OCI-LY1 (cell line): ENCODE measurements around the gene ATG7.

Experiments used
- H2AFZ ChIP-seq: fragments of 200-600 bp; sonication (generic), shearing (Covaris generic); 2 replicates; pipeline ENCODE4 v1.6.0; 2014; ENCODE audit warnings: antibody characterized with exemption, mild to moderate bottlenecking, low read length
- H3F3A ChIP-seq: fragments of 200-600 bp; sonication (generic), shearing (Covaris generic); 2 replicates; pipeline ENCODE4 v1.6.0; 2014; ENCODE audit warnings: mild to moderate bottlenecking, antibody characterized with exemption, low read length, moderate library complexity; ENCODE audit not compliant: insufficient read depth
- H3K27ac ChIP-seq: fragments of 200-600 bp; sonication (generic); 2 replicates; pipeline ENCODE4 v1.5.1; 2014; ENCODE audit warnings: low read length, mixed run types, mild to moderate bottlenecking, low read depth; ENCODE audit not compliant: poor library complexity, severe bottlenecking
- H3K27me3 ChIP-seq: fragments of 200-600 bp; sonication (generic); 2 replicates; pipeline ENCODE4 v1.6.0; 2014; ENCODE audit warnings: antibody characterized with exemption, mild to moderate bottlenecking, low read length, moderate library complexity; ENCODE audit not compliant: insufficient read depth
- H3K36me3 ChIP-seq: fragments of 200-600 bp; sonication (generic); 2 replicates; pipeline ENCODE4 v1.6.1; 2014; ENCODE audit warnings: mild to moderate bottlenecking, antibody characterized with exemption, low read length, moderate library complexity, mixed read lengths; ENCODE audit not compliant: insufficient read depth
- H3K4me1 ChIP-seq: fragments of 200-600 bp; sonication (generic); 2 replicates; pipeline ENCODE4 v1.5.1; 2014; ENCODE audit warnings: mild to moderate bottlenecking, low read length, moderate library complexity; ENCODE audit not compliant: insufficient read depth, severe bottlenecking
- H3K4me2 ChIP-seq: fragments of 200-600 bp; sonication (generic), shearing (Covaris generic); 2 replicates; pipeline ENCODE4 v1.6.1; 2014; ENCODE audit warnings: low read length
- H3K4me3 ChIP-seq: fragments of 200-600 bp; sonication (generic); 2 replicates; pipeline ENCODE4 v1.5.1; 2014; ENCODE audit warnings: low read length, low read depth, mild to moderate bottlenecking, mixed read lengths; ENCODE audit not compliant: poor library complexity, severe bottlenecking
- H3K79me2 ChIP-seq: fragments of 200-600 bp; shearing (Covaris generic); 2 replicates; pipeline ENCODE4 v1.6.1; 2016; ENCODE audit warnings: mixed run types, low read length, mixed read lengths; ENCODE audit not compliant: insufficient read depth
- H3K9ac ChIP-seq: fragments of 200-600 bp; sonication (generic), shearing (Covaris generic); 2 replicates; pipeline ENCODE4 v1.6.1; 2014; ENCODE audit warnings: mild to moderate bottlenecking, low read length, mixed read lengths
- H3K9me2 ChIP-seq: fragments of 200-600 bp; sonication (generic), shearing (Covaris generic); 2 replicates; pipeline ENCODE4 v1.6.1; 2014; ENCODE audit warnings: low read depth, mild to moderate bottlenecking, low read length, mixed read lengths
- H3K9me3 ChIP-seq: fragments of 200-600 bp; shearing (Covaris generic); 2 replicates; pipeline ENCODE4 v1.6.1; 2014; ENCODE audit warnings: low read length, mixed read lengths
- H4K20me1 ChIP-seq: fragments of 200-600 bp; sonication (generic), shearing (Covaris generic); 2 replicates; pipeline ENCODE4 v1.6.0; 2016; ENCODE audit warnings: mild to moderate bottlenecking, low read length; ENCODE audit not compliant: insufficient read depth
- EZH2 ChIP-seq: fragments of 200-600 bp; sonication (generic), shearing (Covaris generic); IDR thresholded peaks from 2 replicates; pipeline ENCODE4 v1.8.0; 2017; ENCODE audit warnings: borderline replicate concordance, mixed run types, mild to moderate bottlenecking, antibody characterized with exemption, low read length, moderate library complexity, mixed read lengths
- TF ChIP-seq, protein P1 (sequence below): fragments of 200-600 bp; sonication (generic), shearing (Covaris generic); IDR thresholded peaks from 2 replicates; pipeline ENCODE4 v1.5.1; 2017; ENCODE audit warnings: mild to moderate bottlenecking, antibody characterized with exemption, low read length, moderate library complexity, mixed read lengths

The ATG7 gene

DNA sequence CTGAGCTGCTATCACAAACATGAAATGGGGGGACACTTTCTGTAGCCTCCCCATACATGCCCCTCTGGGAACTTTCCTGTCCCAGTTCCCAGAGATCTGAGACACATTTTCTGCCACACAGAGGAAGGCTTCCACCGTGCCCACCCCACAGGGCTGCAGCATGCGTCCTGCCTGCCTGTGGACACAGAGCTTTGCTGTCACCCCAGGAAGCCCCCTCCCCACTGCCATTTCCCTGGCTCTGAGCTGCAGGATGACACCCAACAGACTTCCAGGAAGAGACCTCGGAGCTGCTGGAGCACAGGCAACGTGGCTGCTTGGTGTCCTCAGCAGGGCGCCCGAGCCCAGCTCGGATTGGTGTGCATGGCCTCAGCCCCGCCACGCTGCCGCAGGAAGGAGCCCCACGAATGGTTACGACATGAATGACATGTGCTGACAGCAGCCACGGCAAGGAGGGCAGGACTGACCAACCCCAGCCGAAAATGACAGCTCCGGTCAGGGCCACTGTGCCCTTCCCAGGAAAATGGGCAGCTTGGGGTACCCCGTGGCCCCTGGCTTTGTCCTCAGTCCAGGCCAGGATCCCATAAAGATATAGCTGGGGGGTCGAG, 290.2 kb downstream of the ATG7 start:
- H3K9me2 ChIP-seq, result no peaks in the 10 kb centered on the region
- peaks cover 62% of the 10 kb centered on the region for H3K36me3 ChIP-seq
- H3K79me2 ChIP-seq, result no peaks in the 10 kb centered on the region
- no peaks in the 10 kb centered on the region for H3K9me3 ChIP-seq
- no peaks in the 10 kb centered on the region for H4K20me1 ChIP-seq
- H3K4me2 ChIP-seq, result no peak overlapping the region
- H3K9ac ChIP-seq, result no peak overlapping the region
- H3K4me3 ChIP-seq, result no peak overlapping the region
- TF ChIP-seq, protein P1, sequence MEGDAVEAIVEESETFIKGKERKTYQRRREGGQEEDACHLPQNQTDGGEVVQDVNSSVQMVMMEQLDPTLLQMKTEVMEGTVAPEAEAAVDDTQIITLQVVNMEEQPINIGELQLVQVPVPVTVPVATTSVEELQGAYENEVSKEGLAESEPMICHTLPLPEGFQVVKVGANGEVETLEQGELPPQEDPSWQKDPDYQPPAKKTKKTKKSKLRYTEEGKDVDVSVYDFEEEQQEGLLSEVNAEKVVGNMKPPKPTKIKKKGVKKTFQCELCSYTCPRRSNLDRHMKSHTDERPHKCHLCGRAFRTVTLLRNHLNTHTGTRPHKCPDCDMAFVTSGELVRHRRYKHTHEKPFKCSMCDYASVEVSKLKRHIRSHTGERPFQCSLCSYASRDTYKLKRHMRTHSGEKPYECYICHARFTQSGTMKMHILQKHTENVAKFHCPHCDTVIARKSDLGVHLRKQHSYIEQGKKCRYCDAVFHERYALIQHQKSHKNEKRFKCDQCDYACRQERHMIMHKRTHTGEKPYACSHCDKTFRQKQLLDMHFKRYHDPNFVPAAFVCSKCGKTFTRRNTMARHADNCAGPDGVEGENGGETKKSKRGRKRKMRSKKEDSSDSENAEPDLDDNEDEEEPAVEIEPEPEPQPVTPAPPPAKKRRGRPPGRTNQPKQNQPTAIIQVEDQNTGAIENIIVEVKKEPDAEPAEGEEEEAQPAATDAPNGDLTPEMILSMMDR, result no peak
- no peak for TF ChIP-seq EZH2
- peaks cover 32% of the 10 kb centered on the region for H3K4me1 ChIP-seq
- no peaks in the 10 kb centered on the region for H3K27me3 ChIP-seq
- no peaks in the 10 kb centered on the region for H3F3A ChIP-seq
- no peak overlapping the region for H3K27ac ChIP-seq
- no peak overlapping the region for H2AFZ ChIP-seq

DNA sequence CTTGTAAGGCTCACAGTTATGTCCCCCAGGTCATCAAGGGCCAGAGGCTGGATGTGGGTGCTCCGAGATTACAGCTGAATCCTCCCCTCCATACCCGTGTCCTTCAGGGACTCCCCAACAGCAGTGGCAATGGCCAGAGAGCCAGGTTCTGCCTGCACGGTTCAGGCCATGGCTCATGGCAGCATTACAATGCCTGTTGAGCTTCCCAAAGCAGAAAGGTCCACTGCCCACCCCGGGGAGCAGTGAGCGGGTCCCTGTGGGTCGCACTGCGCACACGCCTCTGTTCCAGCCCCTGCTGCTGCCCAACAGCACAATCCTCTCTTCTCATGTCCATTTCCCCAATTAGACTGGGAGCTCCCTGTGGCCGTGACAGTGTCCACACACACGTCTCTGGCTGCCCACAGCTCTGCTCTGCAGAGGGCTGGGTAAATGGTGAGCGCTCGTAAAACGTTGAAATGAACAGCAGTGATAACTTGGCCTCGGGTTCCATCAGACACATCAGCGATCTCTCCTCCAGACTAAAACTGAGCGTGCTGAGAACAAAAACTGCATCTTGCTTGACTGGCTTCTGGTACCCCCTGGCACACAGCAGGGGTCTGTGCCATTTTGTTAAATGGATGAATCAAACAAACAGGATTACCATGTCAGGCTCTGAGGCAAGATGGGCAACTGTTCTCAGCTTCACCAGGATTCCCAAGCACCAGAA, 291.1 kb downstream of the ATG7 start:
- Histone ChIP-seq H3K4me2 (no peak overlapping the region), H3F3A (no peaks in the 10 kb centered on the region), H2AFZ (no peak overlapping the region), H3K36me3 (peaks cover 63% of the 10 kb centered on the region), H3K9ac (no peak overlapping the region), H3K27me3 (no peaks in the 10 kb centered on the region), H3K79me2 (no peaks in the 10 kb centered on the region), H3K9me2 (no peaks in the 10 kb centered on the region), H4K20me1 (no peaks in the 10 kb centered on the region), H3K4me3 (no peak overlapping the region), H3K4me1 (peaks cover 23% of the 10 kb centered on the region), H3K27ac (no peak overlapping the region), H3K9me3 (no peaks in the 10 kb centered on the region)
- no peak for TF ChIP-seq EZH2
- TF ChIP-seq, protein P1, result no peak

DNA sequence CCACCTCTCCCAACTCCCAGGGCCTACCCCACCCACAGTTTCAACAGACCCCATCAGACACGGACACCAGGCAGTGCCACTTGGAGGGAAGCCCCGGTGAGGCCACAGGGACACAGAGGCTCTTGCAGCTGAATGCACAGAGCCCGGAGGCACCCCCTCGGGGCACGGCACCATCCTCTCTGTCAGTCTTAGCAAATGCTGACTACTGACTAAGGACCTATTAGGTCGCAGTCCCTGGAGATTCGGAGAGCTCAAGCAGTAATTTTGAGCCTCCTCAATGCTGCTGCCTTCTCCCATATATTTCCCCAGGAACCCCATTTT, 291.6 kb downstream of the ATG7 start:
- Histone ChIP-seq H3K9ac (no peak overlapping the region), H3F3A (no peaks in the 10 kb centered on the region), H3K79me2 (no peaks in the 10 kb centered on the region), H3K27me3 (no peaks in the 10 kb centered on the region), H3K4me3 (no peak overlapping the region), H4K20me1 (no peaks in the 10 kb centered on the region), H3K4me2 (no peak overlapping the region), H2AFZ (no peak overlapping the region), H3K9me3 (no peaks in the 10 kb centered on the region), H3K9me2 (no peaks in the 10 kb centered on the region), H3K36me3 (peaks cover 63% of the 10 kb centered on the region), H3K4me1 (peaks cover 18% of the 10 kb centered on the region), H3K27ac (no peak overlapping the region)
- TF ChIP-seq, protein P1, result no peak
- no peak for TF ChIP-seq EZH2
